Common myeloid progenitor, CD34-positive (primary cell): ENCODE data around the gene IL1RAPL2.
"Not testable (repeated sequence)": the region's sequence is repeated elsewhere in the genome, so short reads cannot be mapped to it uniquely, and the experiment has no call there.

Source experiments
- CTCF ChIA-PET: fragments of 350-600 bp; sonication (Branson Sonifier 250); formaldehyde crosslinking; loops from one replicate; lab custom pipeline; 2021; ENCODE audit warnings: antibody characterized with exemption; lab: Charles Lee
- POLR2A ChIA-PET: fragments of 350-600 bp; sonication (Branson Sonifier 250); formaldehyde crosslinking; loops from one replicate; lab custom pipeline; 2021; ENCODE audit warnings: antibody characterized with exemption; lab: Charles Lee
- DNase-seq, 3 donors: peaks; one replicate each; pipeline versions ENCODE4 v3.0.0 to v3.0.0-alpha.2; 2013
- H3K27ac ChIP-seq, 2 experiments: 1 replicate in 1 of 2; 2 replicates in 1 of 2; pipeline ENCODE4 v1.7.0; 2013; ENCODE audit warnings: inconsistent platforms in 2 of 2, low read length in 2 of 2, mild to moderate bottlenecking in 2 of 2, low read depth in 1 of 2, moderate library complexity in 1 of 2; ENCODE audit not compliant: severe bottlenecking in 2 of 2, insufficient read depth in 1 of 2, poor library complexity in 1 of 2
- H3K27me3 ChIP-seq, 5 experiments: replicated peaks in 2 of 5; 1 replicate in 3 of 5; 2 replicates in 2 of 5; pipeline versions ENCODE4 v1.6.1 to v1.7.0; 2013; ENCODE audit warnings: low read length in 4 of 5, mild to moderate bottlenecking in 2 of 5, moderate library complexity in 2 of 5, inconsistent platforms in 1 of 5; ENCODE audit not compliant: insufficient read depth in 5 of 5, control insufficient read depth in 4 of 5
- H3K36me3 ChIP-seq, 4 experiments: 1 replicate in 2 of 4; 2 replicates in 2 of 4; pipeline versions ENCODE4 v1.6.1 to v1.7.0; 2013; ENCODE audit warnings: low read length in 3 of 4, control low read depth in 1 of 4, mild to moderate bottlenecking in 1 of 4; ENCODE audit not compliant: control insufficient read depth in 4 of 4, insufficient read depth in 4 of 4
- H3K4me1 ChIP-seq, 4 experiments: 1 replicate in 3 of 4; 2 replicates in 1 of 4; pipeline versions ENCODE4 v1.6.1 to v1.7.1; 2013; ENCODE audit warnings: low read length in 3 of 4, mild to moderate bottlenecking in 3 of 4, control low read depth in 1 of 4, inconsistent platforms in 1 of 4, moderate library complexity in 1 of 4; ENCODE audit not compliant: control insufficient read depth in 4 of 4, insufficient read depth in 4 of 4; ENCODE audit errors: control extremely low read depth in 1 of 4
- H3K4me3 ChIP-seq, 7 experiments: 1 replicate in 4 of 7; 2 replicates in 3 of 7; pipeline versions ENCODE4 v1.5.1 to v1.7.0; 2013; ENCODE audit warnings: mild to moderate bottlenecking in 7 of 7, low read length in 6 of 7, moderate library complexity in 6 of 7, inconsistent platforms in 2 of 7, low read depth in 2 of 7, control low read depth in 1 of 7; ENCODE audit not compliant: insufficient read depth in 4 of 7, control insufficient read depth in 1 of 7; ENCODE audit errors: extremely low read depth in 1 of 7
- H3K9me3 ChIP-seq, 5 experiments: 1 replicate in 4 of 5; 2 replicates in 1 of 5; pipeline versions ENCODE4 v1.6.1 to v1.7.1; 2013; ENCODE audit warnings: low read length in 4 of 5, mild to moderate bottlenecking in 2 of 5, inconsistent platforms in 1 of 5, low read depth in 1 of 5, moderate library complexity in 1 of 5; ENCODE audit not compliant: control insufficient read depth in 4 of 5, insufficient read depth in 2 of 5; ENCODE audit errors: control extremely low read depth in 1 of 5
- WGBS: methylation state at CpG from one replicate; pipeline ENCODE4 v1.1.5; 2013; ENCODE audit not compliant: insufficient coverage; 5-methylcytosine and 5-hydroxymethylcytosine counted together

The IL1RAPL2 gene

GRCh38 chrX:105221374-105221773 lies 655.4 kb downstream of the IL1RAPL2 start:
- CTCF ChIA-PET, result no interaction called here
- H3K4me1 ChIP-seq, result no peaks in the 10 kb centered on the region
- H3K9me3 ChIP-seq, result no peaks in the 10 kb centered on the region
- no peaks in the 10 kb centered on the region for H3K36me3 ChIP-seq
- no peak overlapping the region for H3K4me3 ChIP-seq
- WGBS, result no CpG with 5 or more reads among the region's 3 CpGs
- no peak for DNase-seq
- H3K27me3 ChIP-seq, result no peaks in the 10 kb centered on the region
- no peak overlapping the region for H3K27ac ChIP-seq
- POLR2A ChIA-PET, result no interaction called here

- H3K27ac ChIP-seq, result no peak overlapping the region
- no peaks in the 10 kb centered on the region for H3K36me3 ChIP-seq
- POLR2A ChIA-PET, result no interaction called here
- no peaks in the 10 kb centered on the region for H3K9me3 ChIP-seq
- no peaks in the 10 kb centered on the region for H3K4me1 ChIP-seq
- DNase-seq, result no peak
- no peak overlapping the region for H3K4me3 ChIP-seq
- H3K27me3 ChIP-seq, result no peaks in the 10 kb centered on the region
- 85% methylated on average over 5 of the region's 5 CpGs for WGBS
- CTCF ChIA-PET, result no interaction called here
Observed at GRCh38 chrX:105226499-105226898, 660.5 kb downstream of the IL1RAPL2 start.

GRCh38 chrX:105228602-105229001 lies 662.6 kb downstream of the IL1RAPL2 start:
- POLR2A ChIA-PET, result no interaction called here
- H3K9me3 ChIP-seq, result no peaks in the 10 kb centered on the region

GRCh38 chrX:105229146-105229545 lies 663.1 kb downstream of the IL1RAPL2 start:
- H3K9me3 ChIP-seq, result no peaks in the 10 kb centered on the region
- ChIA-PET POLR2A (no interaction called here), CTCF (no interaction called here)
- H3K4me1 ChIP-seq, result no peaks in the 10 kb centered on the region
- no peaks in the 10 kb centered on the region for H3K27me3 ChIP-seq
- WGBS, result 82% methylated on average over 2 of the region's 3 CpGs
- no peaks in the 10 kb centered on the region for H3K36me3 ChIP-seq
- no peak overlapping the region for H3K27ac ChIP-seq
- H3K4me3 ChIP-seq, result no peak overlapping the region
- DNase-seq, result no peak

More at GRCh38 chrX:105228602-105229001, 662.6 kb downstream of the IL1RAPL2 start:
- no peak for DNase-seq
- 33% methylated on average over 1 of the region's 2 CpGs for WGBS
- H3K27me3 ChIP-seq, result no peaks in the 10 kb centered on the region
- CTCF ChIA-PET, result no interaction called here
- H3K4me1 ChIP-seq, result no peaks in the 10 kb centered on the region
- H3K27ac ChIP-seq, result no peak overlapping the region
- H3K4me3 ChIP-seq, result no peak overlapping the region
- no peaks in the 10 kb centered on the region for H3K36me3 ChIP-seq

- H3K27me3 ChIP-seq, H3K9me3 ChIP-seq, POLR2A ChIA-PET, H3K4me1 ChIP-seq, H3K4me3 ChIP-seq, H3K27ac ChIP-seq, H3K36me3 ChIP-seq, CTCF ChIA-PET, DNase-seq: not testable (repeated sequence)
- WGBS, result 83% methylated on average over 2 of the region's 3 CpGs
Observed at GRCh38 chrX:105237407-105237806, 671.4 kb downstream of the IL1RAPL2 start.

- POLR2A ChIA-PET, result no interaction called here
- Histone ChIP-seq H3K27ac (no peak overlapping the region), H3K4me3 (no peak overlapping the region), H3K36me3 (no peaks in the 10 kb centered on the region), H3K9me3 (no peaks in the 10 kb centered on the region), H3K27me3 (no peaks in the 10 kb centered on the region), H3K4me1 (no peaks in the 10 kb centered on the region)
- DNase-seq, result no peak
- 83% methylated on average over 1 of the region's 2 CpGs for WGBS
- CTCF ChIA-PET, result no interaction called here
Observed at GRCh38 chrX:105241056-105241455, 675.1 kb downstream of the IL1RAPL2 start.

GRCh38 chrX:105260291-105261043 lies 694.5 kb downstream of the IL1RAPL2 start:
- CTCF ChIA-PET, result no interaction called here
- 72% methylated on average over 7 of the region's 8 CpGs for WGBS

More at GRCh38 chrX:105260291-105261043, 694.5 kb downstream of the IL1RAPL2 start:
- no peak for DNase-seq
- Histone ChIP-seq H3K4me1 (no peaks in the 10 kb centered on the region), H3K27me3 (no peaks in the 10 kb centered on the region), H3K9me3 (no peaks in the 10 kb centered on the region), H3K4me3 (no peak overlapping the region), H3K27ac (no peak overlapping the region), H3K36me3 (no peaks in the 10 kb centered on the region)
- POLR2A ChIA-PET, result no interaction called here
